Measurements from ENCODE around the gene HMGCL.

DNA sequence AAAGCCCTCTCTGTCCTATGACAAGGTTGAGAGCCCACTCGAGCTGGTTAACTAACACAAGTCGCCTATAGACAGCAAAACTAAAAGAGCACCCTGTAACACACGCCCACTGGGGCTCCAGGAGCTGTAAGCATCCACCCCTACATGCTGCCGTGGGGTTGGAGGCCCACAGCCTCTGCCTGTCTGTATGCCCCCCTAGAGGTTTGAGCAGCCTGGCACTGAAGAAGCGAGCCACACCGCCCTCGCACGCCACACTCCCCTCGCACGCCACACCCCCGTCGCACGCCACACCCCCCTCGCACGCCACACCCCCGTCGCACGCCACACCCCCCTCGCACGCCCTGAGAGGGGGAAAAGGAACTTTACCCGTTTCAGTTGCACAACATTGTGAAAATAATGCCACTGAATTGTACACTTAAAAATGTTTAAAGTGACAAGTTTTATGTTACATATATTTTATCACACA lies 13.2 kb upstream of the HMGCL start:
- TF ChIP-seq CTCF (IDR thresholded peaks at IDR 0.05), result no peak
- TF ChIP-seq POLR2A (IDR thresholded peaks at IDR 0.05), result no peak

All from thyroid gland (tissue), 4 donors.